Activated T-cell treated with anti-CD3 and anti-CD28 coated beads, Interleukin-2, amount 50 U/mL, for 72 hours (primary cell): ENCODE data around the gene TMEM151B. TPM values are rescaled to one million over a fixed set of nuclear protein-coding genes. Genes with fewer than 3 reads are reported as not detected.
"Not testable (repeated sequence)": the region's sequence is repeated elsewhere in the genome, so short reads cannot be mapped to it uniquely, and the experiment has no call there.

Source experiments
- ATAC-seq, 2 donors: fragments of 150-1000 bp; cut with Tn5 transposase; replicated peaks in 1 of 2; 2 replicates each; pipeline ENCODE4 v1.10.0; 2021; ENCODE audit warnings: moderate library complexity in 2 of 2, mild to moderate bottlenecking in 1 of 2
- DNase-seq, 2 donors: peaks; one replicate each; pipeline ENCODE4 v3.0.0; 2021 to 2022; ENCODE audit warnings: mixed read lengths in 1 of 2
- H3K27ac Mint-ChIP-seq: one replicate; pipeline ENCODE4 v1.8.0; 2022; ENCODE audit warnings: mild to moderate bottlenecking, moderate library complexity, mixed read lengths
- H3K27me3 Mint-ChIP-seq: one replicate; pipeline ENCODE4 v1.8.0; 2022; ENCODE audit warnings: low read depth, mixed read lengths
- H3K36me3 Mint-ChIP-seq, 2 donors: one replicate each; pipeline ENCODE4 v1.8.0; 2022; ENCODE audit warnings: mixed read lengths in 2 of 2, mild to moderate bottlenecking in 1 of 2; ENCODE audit not compliant: insufficient read depth in 2 of 2
- H3K4me1 Mint-ChIP-seq: one replicate; pipeline ENCODE4 v1.8.0; 2022; ENCODE audit warnings: low read depth, mixed read lengths
- H3K4me3 Mint-ChIP-seq, 2 donors: one replicate each; pipeline ENCODE4 v1.8.0; 2022; ENCODE audit warnings: mild to moderate bottlenecking in 2 of 2, mixed read lengths in 2 of 2, moderate library complexity in 2 of 2
- H3K9me3 Mint-ChIP-seq, 2 donors: one replicate each; pipeline ENCODE4 v1.8.0; 2022; ENCODE audit warnings: mixed read lengths in 2 of 2
- total RNA-seq, 2 donors: library from RNA; stranded (reverse); gene quantifications; one replicate each; pipeline ENCODE4 v1.2.3, GENCODE V29; 2022

TMEM151B gene
- total RNA-seq, 2 donors from 2014 or later = 0.25 TPM; not detected in 1

- no peak overlapping the region for H3K4me3 Mint-ChIP-seq
- DNase-seq (no peak), ATAC-seq (no peak)
- H3K4me1 Mint-ChIP-seq = no peaks in the 10 kb centered on the region
- H3K27me3 Mint-ChIP-seq = peaks cover 24% of the 10 kb centered on the region
- no peak overlapping the region for H3K27ac Mint-ChIP-seq
- no peaks in the 10 kb centered on the region for H3K9me3 Mint-ChIP-seq
- no peaks in the 10 kb centered on the region for H3K36me3 Mint-ChIP-seq
Observed at GRCh38 chr6:44321210-44321609, 51.0 kb downstream of the TMEM151B start.

DNA sequence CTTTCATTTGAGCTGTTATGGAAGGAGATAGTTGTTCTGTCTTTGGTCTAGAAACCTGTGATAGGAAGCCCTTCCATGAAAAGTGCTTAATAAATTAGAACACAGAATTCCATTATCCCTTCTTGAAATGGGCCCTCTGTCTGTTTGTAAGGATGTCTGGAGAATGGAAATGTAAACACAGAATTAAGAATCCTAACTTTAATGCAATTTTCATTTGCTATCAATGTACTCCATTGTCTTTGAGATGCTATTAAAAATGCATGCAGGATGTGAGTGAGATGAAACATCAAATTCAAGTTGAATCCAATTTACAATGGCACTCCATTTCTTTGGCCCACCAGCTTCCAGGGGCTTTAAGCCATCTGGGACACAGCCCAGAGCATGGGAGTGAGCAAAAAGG is 56.8 kb downstream of the TMEM151B start:
- Mint-ChIP-seq H3K4me1 (no peaks in the 10 kb centered on the region), H3K27ac (no peak overlapping the region), H3K4me3 (no peak overlapping the region), H3K27me3 (peaks cover 31% of the 10 kb centered on the region), H3K36me3 (no peaks in the 10 kb centered on the region), H3K9me3 (no peaks in the 10 kb centered on the region)
- DNase-seq = no peak
- no peak for ATAC-seq

GRCh38 chr6:44327760-44328159 is 57.5 kb downstream of the TMEM151B start:
- Mint-ChIP-seq H3K27ac (no peak overlapping the region), H3K4me1 (no peaks in the 10 kb centered on the region), H3K9me3 (no peaks in the 10 kb centered on the region), H3K36me3 (no peaks in the 10 kb centered on the region), H3K27me3 (peaks cover 37% of the 10 kb centered on the region), H3K4me3 (no peak overlapping the region)
- no peak for ATAC-seq
- no peak for DNase-seq

DNA sequence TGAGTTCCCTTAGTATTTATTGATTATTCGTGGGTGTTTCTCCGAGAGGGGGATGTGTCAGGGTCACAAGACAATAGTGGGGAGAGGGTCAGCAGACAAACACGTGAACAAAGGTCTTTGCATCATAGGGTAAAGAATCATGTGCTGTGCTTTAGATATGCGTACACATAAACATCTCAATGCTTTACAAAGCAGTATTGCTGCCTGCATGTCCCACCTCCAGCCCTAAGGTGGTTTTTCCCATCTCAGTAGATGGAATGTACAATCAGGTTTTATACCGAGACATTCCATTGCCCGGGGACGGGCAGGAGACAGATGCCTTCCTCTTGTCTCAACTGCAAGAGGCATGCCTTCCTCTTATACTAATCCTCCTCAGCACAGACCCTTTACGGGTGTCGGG is 58.0 kb downstream of the TMEM151B start:
- H3K4me3 Mint-ChIP-seq, ATAC-seq, DNase-seq, H3K27ac Mint-ChIP-seq, H3K4me1 Mint-ChIP-seq, H3K36me3 Mint-ChIP-seq, H3K9me3 Mint-ChIP-seq: not testable (repeated sequence)
- H3K27me3 Mint-ChIP-seq = peaks cover 38% of the 10 kb centered on the region

DNA sequence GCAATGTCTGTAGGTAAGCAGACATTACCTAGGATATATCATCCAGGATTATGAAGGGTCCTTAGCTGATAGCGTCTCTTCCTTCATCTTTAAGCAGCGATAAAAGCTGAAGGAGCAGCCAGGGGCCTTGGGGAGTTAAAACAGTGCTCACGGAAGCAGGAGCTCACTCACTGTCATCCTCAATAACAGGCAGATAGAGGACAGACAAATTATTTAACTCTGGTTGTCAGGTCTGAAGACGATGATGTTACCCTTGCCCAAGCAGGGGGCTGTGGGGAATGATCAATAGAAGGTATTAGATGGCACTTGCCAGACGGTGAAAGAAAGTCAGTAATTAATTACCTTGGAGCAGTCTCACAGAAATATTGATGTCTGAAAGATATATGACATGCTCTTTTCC is 59.6 kb downstream of the TMEM151B start:
- ATAC-seq (no peak), DNase-seq (no peak)
- Mint-ChIP-seq H3K36me3 (no peaks in the 10 kb centered on the region), H3K9me3 (no peaks in the 10 kb centered on the region), H3K4me1 (no peaks in the 10 kb centered on the region), H3K27me3 (peaks cover 38% of the 10 kb centered on the region), H3K27ac (no peak overlapping the region), H3K4me3 (no peak overlapping the region)

- no peaks in the 10 kb centered on the region for H3K9me3 Mint-ChIP-seq
Observed at GRCh38 chr6:44332585-44332984, 62.3 kb downstream of the TMEM151B start.

GRCh38 chr6:44333273-44333919 is 63.1 kb downstream of the TMEM151B start:
- DNase-seq (no peak), ATAC-seq (no peak)
- H3K4me1 Mint-ChIP-seq = no peaks in the 10 kb centered on the region
- no peak overlapping the region for H3K4me3 Mint-ChIP-seq
- no peaks in the 10 kb centered on the region for H3K9me3 Mint-ChIP-seq
- H3K27me3 Mint-ChIP-seq = peaks cover 45% of the 10 kb centered on the region
- no peaks in the 10 kb centered on the region for H3K36me3 Mint-ChIP-seq
- no peak overlapping the region for H3K27ac Mint-ChIP-seq

More at GRCh38 chr6:44332585-44332984, 62.3 kb downstream of the TMEM151B start:
- no peak overlapping the region for H3K27ac Mint-ChIP-seq
- DNase-seq (no peak), ATAC-seq (no peak)
- no peak overlapping the region for H3K4me3 Mint-ChIP-seq
- H3K4me1 Mint-ChIP-seq = no peaks in the 10 kb centered on the region
- peaks cover 50% of the 10 kb centered on the region for H3K27me3 Mint-ChIP-seq
- no peaks in the 10 kb centered on the region for H3K36me3 Mint-ChIP-seq

GRCh38 chr6:44333942-44334341 is 63.7 kb downstream of the TMEM151B start:
- no peaks in the 10 kb centered on the region for H3K36me3 Mint-ChIP-seq
- no peaks in the 10 kb centered on the region for H3K4me1 Mint-ChIP-seq
- H3K4me3 Mint-ChIP-seq = no peak overlapping the region
- no peak for ATAC-seq
- H3K27me3 Mint-ChIP-seq = peaks cover 40% of the 10 kb centered on the region
- H3K9me3 Mint-ChIP-seq = no peaks in the 10 kb centered on the region
- no peak for DNase-seq
- no peak overlapping the region for H3K27ac Mint-ChIP-seq

GRCh38 chr6:44335631-44336030 is 65.4 kb downstream of the TMEM151B start:
- ATAC-seq (no peak), DNase-seq (no peak)
- Mint-ChIP-seq H3K9me3 (no peaks in the 10 kb centered on the region), H3K36me3 (no peaks in the 10 kb centered on the region), H3K27ac (no peak overlapping the region), H3K4me1 (peaks cover 5% of the 10 kb centered on the region), H3K27me3 (peaks cover 23% of the 10 kb centered on the region), H3K4me3 (no peak overlapping the region)

DNA sequence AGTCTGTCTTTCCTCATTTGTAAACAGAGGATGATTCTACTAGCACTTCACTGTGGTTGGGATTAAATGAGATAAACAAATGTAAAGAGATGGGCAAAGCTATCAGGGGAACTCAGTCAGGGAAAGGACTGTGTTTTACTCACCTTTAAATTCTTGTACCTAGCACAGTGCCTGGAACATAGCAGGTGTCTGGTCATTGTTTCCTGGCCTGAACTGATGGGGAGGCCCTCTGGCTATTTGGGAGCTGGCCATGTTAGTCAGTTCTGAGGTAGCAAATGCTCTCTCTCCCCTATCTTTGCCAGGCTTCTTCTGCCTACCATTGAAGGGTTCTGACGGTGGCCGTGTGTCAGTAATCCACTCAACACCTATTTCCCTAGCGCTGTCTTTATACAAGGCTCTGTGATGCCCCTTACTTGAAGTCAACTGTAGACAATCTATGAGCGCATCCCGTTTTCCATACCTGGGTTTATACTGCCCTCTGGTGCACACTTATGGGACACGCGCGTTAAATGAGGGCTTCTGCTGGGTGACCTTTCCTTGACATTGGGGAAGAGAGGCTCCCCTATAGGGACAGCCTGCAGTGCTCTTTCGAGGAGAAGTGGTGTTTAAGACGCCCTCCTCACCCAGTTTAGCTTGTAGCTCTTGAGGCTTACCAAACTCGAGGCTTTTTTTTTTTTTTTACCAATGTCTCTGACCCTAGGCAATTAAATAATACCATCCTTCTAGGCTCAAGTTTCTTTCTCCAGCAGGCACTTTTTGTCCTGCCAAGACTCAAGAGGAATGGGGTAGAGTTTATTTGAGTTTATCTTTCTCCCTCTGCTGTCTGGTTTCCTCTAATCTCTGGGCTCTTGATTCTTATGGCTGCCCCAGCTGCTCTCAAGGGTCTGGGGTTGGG is 68.2 kb downstream of the TMEM151B start:
- Mint-ChIP-seq H3K9me3 (no peaks in the 10 kb centered on the region), H3K27me3 (peaks cover 38% of the 10 kb centered on the region), H3K27ac (no peak overlapping the region), H3K4me1 (peaks cover 5% of the 10 kb centered on the region), H3K4me3 (no peak overlapping the region), H3K36me3 (no peaks in the 10 kb centered on the region)
- DNase-seq (peak; percentile 70 to 71), ATAC-seq (peak; percentile 79 to 84)

DNA sequence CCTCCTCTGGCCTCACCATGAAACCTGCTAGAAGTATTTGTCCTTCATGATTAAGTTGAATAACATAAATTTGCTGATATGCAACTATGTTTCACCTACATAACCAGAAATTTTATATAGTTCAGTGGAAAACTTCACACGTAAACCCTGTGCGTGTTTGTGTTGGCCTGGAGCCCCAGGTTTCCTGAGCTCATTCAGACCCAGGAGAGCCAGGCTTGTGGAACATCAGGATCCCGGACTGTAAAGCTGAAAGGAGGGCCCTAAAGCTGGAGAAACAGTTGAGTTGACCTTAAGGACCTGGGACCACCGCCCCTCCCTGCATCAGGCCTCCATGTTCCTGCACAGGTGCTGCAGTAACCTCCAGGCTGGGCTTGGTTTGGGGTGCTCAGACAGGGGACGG is 69.1 kb downstream of the TMEM151B start:
- H3K4me3 Mint-ChIP-seq = no peak overlapping the region
- H3K27me3 Mint-ChIP-seq = peaks cover 46% of the 10 kb centered on the region
- ATAC-seq (no peak), DNase-seq (no peak)
- H3K36me3 Mint-ChIP-seq = no peaks in the 10 kb centered on the region
- no peaks in the 10 kb centered on the region for H3K9me3 Mint-ChIP-seq
- peaks cover 5% of the 10 kb centered on the region for H3K4me1 Mint-ChIP-seq
- H3K27ac Mint-ChIP-seq = no peak overlapping the region

- peak; percentile 18 to 34 for DNase-seq
- Mint-ChIP-seq H3K27ac (no peak overlapping the region), H3K27me3 (peaks cover 53% of the 10 kb centered on the region)
Observed at GRCh38 chr6:44339763-44340625, 69.7 kb downstream of the TMEM151B start.

More at GRCh38 chr6:44339763-44340625, 69.7 kb downstream of the TMEM151B start:
- peak; percentile 86 to 87 for ATAC-seq
- Mint-ChIP-seq H3K9me3 (no peaks in the 10 kb centered on the region), H3K4me1 (peaks cover 5% of the 10 kb centered on the region), H3K36me3 (no peaks in the 10 kb centered on the region), H3K4me3 (no peak overlapping the region)
